Hematopoietic multipotent progenitor cell treated with erythropoietin and hydrocortisone succinate and interleukin-3 and kit ligand, for 8 days (in vitro differentiated cells): ENCODE data around the gene LRRC10.

Source experiments
- DNase-seq: peaks from one replicate; pipeline ENCODE4 v3.0.0-alpha.2; 2015

Gene LRRC10

GRCh38 chr12:69610729-69611128, at the start of gene LRRC10:
LRRC10 (minus strand) TSS chr12:69610907; CDS start chr12:69610838, 69 bp downstream.
- no peak for DNase-seq

GRCh38 chr12:69660164-69660863, 49.6 kb upstream of the LRRC10 start:
- peak; percentile 96 for DNase-seq

GRCh38 chr12:69658203-69658602, 47.5 kb upstream of the LRRC10 start:
- DNase-seq: no peak

- no peak for DNase-seq
Observed at GRCh38 chr12:69657376-69658137, 46.9 kb upstream of the LRRC10 start.

- DNase-seq: no peak
Observed at GRCh38 chr12:69655616-69656340, 45.1 kb upstream of the LRRC10 start.

- no peak for DNase-seq
Observed at GRCh38 chr12:69653703-69654102, 43.0 kb upstream of the LRRC10 start.

- DNase-seq: peak; percentile 62
Observed at GRCh38 chr12:69651922-69652321, 41.2 kb upstream of the LRRC10 start.

- DNase-seq: peak; percentile 45
Observed at GRCh38 chr12:69649529-69649928, 38.8 kb upstream of the LRRC10 start.

- no peak for DNase-seq
Observed at GRCh38 chr12:69648476-69648875, 37.8 kb upstream of the LRRC10 start.

- DNase-seq: no peak
Observed at GRCh38 chr12:69647178-69647577, 36.5 kb upstream of the LRRC10 start.

GRCh38 chr12:69645031-69645430, 34.3 kb upstream of the LRRC10 start:
- no peak for DNase-seq

- DNase-seq: no peak
Observed at GRCh38 chr12:69644511-69644910, 33.8 kb upstream of the LRRC10 start.

- no peak for DNase-seq
Observed at GRCh38 chr12:69642531-69642930, 31.8 kb upstream of the LRRC10 start.

GRCh38 chr12:69641546-69641945, 30.8 kb upstream of the LRRC10 start:
- DNase-seq: no peak

GRCh38 chr12:69639400-69640016, 28.8 kb upstream of the LRRC10 start:
- DNase-seq: peak; percentile 86

GRCh38 chr12:69633061-69633460, 22.4 kb upstream of the LRRC10 start:
- peak; percentile 62 for DNase-seq

- DNase-seq: peak; percentile 49
Observed at GRCh38 chr12:69630191-69630590, 19.5 kb upstream of the LRRC10 start.

GRCh38 chr12:69627501-69627900, 16.8 kb upstream of the LRRC10 start:
- no peak for DNase-seq

- peak; percentile 99 for DNase-seq
Observed at GRCh38 chr12:69623970-69624369, 13.3 kb upstream of the LRRC10 start.

GRCh38 chr12:69621551-69621950, 10.8 kb upstream of the LRRC10 start:
- DNase-seq: no peak

- no peak for DNase-seq
Observed at GRCh38 chr12:69620921-69621320, 10.2 kb upstream of the LRRC10 start.

- no peak for DNase-seq
Observed at GRCh38 chr12:69620077-69620476, 9.4 kb upstream of the LRRC10 start.

- DNase-seq: no peak
Observed at GRCh38 chr12:69619050-69619449, 8.3 kb upstream of the LRRC10 start.
